HCT116 (cell line): ENCODE results near the gene TBC1D30. TPM values are rescaled to one million over a fixed set of nuclear protein-coding genes. Genes with fewer than 3 reads are reported as not detected.

Experiments
- ATAC-seq: fragments of 200-7000 bp; cut with Tn5 transposase; 2 replicates; pipeline ENCODE4 v1.9.1; 2020; ENCODE audit warnings: mild to moderate bottlenecking, moderate library complexity
- BruUV-seq: library from RNA; stranded (reverse); fragments of 400-500 nt; replicated peaks from 2 replicates; lab custom pipeline; 2021; lab: Mats Ljungman, UMichigan
- CTCF ChIA-PET: fragments of 300-600 bp; sonication (Branson Sonifier 250); formaldehyde crosslinking; loops from one replicate; lab custom pipeline; 2021; ENCODE audit warnings: antibody characterized with exemption; lab: Charles Lee
- POLR2A ChIA-PET: fragments of 300-600, 350-600 bp; sonication (Branson Sonifier 250); formaldehyde crosslinking; loops from one replicate; lab custom pipeline; 2021; ENCODE audit warnings: antibody characterized with exemption; lab: Charles Lee
- RAD21 ChIA-PET, 2 experiments: fragments of 300-600 bp; sonication (Branson Sonifier 250); formaldehyde crosslinking; loops; one replicate each; lab custom pipeline; 2023; ENCODE audit warnings: low total read pairs in 2 of 2; ENCODE audit not compliant: uncharacterized antibody in 2 of 2, unreplicated experiment in 2 of 2, low non-redundant PET in 1 of 2; lab: Charles Lee
- DNase-seq: peaks from one replicate; pipeline ENCODE4 v3.0.0-alpha.2; 2010; ENCODE audit warnings: low read depth, low spot score
- H2AFZ ChIP-seq: fragments of 200-600 bp; shearing (Covaris generic), sonication (generic); 2 replicates; pipeline ENCODE4 v1.6.1; 2017; ENCODE audit warnings: low read depth, mixed run types, mixed read lengths, antibody characterized with exemption, low read length; ENCODE audit not compliant: poor library complexity, severe bottlenecking
- H3K27ac ChIP-seq: 2 replicates; pipeline ENCODE4 v1.5.1; 2012; ENCODE audit warnings: low read depth, low read length
- H3K27me3 ChIP-seq: fragments of 200-600 bp; sonication (generic); 2 replicates; pipeline ENCODE4 v1.6.1; 2016; ENCODE audit warnings: mixed run types, low read length, mixed read lengths; ENCODE audit not compliant: insufficient read depth
- H3K36me3 ChIP-seq, 2 experiments: fragments of 200-500 bp in 1 of 2; fragments of 200-600 bp in 1 of 2; sonication (Bioruptor generic) in 1 of 2; sonication (generic) in 1 of 2; 2 replicates each; pipeline versions ENCODE4 v1.5.1 to v1.6.1; 2014 to 2016; ENCODE audit warnings: low read length in 2 of 2, inconsistent platforms in 1 of 2, mixed read lengths in 1 of 2, mixed run types in 1 of 2; ENCODE audit not compliant: insufficient read depth in 2 of 2, control insufficient read depth in 1 of 2
- H3K4me1 ChIP-seq, 2 experiments: fragments of 200-600 bp in 1 of 2; sonication (generic) in 1 of 2; 2 replicates each; pipeline versions ENCODE4 v1.5.1 to v1.6.1; 2012 to 2017; ENCODE audit warnings: low read length in 2 of 2, inconsistent platforms in 1 of 2, mild to moderate bottlenecking in 1 of 2, mixed read lengths in 1 of 2, mixed run types in 1 of 2, moderate library complexity in 1 of 2; ENCODE audit not compliant: insufficient read depth in 2 of 2, control insufficient read depth in 1 of 2
- H3K4me2 ChIP-seq: fragments of 200-600 bp; sonication (generic); 2 replicates; pipeline ENCODE4 v1.6.1; 2017; ENCODE audit warnings: mixed run types, low read length, mixed read lengths
- H3K4me3 ChIP-seq, 2 experiments: fragments of 200-600 bp in 1 of 2; sonication (generic) in 1 of 2; replicated peaks in 1 of 2; 2 replicates each; pipeline ENCODE4 v1.5.1; 2011 to 2016; ENCODE audit warnings: low read length in 2 of 2, control low read depth in 1 of 2, low read depth in 1 of 2, mild to moderate bottlenecking in 1 of 2, mixed read lengths in 1 of 2, mixed run types in 1 of 2
- H3K79me2 ChIP-seq: fragments of 200-600 bp; sonication (generic); 2 replicates; pipeline ENCODE4 v1.6.1; 2017; ENCODE audit warnings: mild to moderate bottlenecking, mixed run types, low read length, moderate library complexity, mixed read lengths; ENCODE audit not compliant: insufficient read depth
- H3K9ac ChIP-seq: fragments of 200-600 bp; sonication (generic); 2 replicates; pipeline ENCODE4 v1.6.1; 2016; ENCODE audit warnings: low read length, mixed read lengths
- H3K9me2 ChIP-seq: fragments of 200-600 bp; sonication (generic), shearing (Covaris generic); 2 replicates; pipeline ENCODE4 v1.6.1; 2017; ENCODE audit warnings: mixed run types, mild to moderate bottlenecking, moderate library complexity; ENCODE audit not compliant: insufficient read depth
- H3K9me3 ChIP-seq, 2 experiments: fragments of 200-500 bp in 1 of 2; fragments of 200-600 bp in 1 of 2; sonication (Bioruptor generic) in 1 of 2; sonication (generic) in 1 of 2; 2 replicates each; pipeline ENCODE4 v1.6.1; 2014 to 2017; ENCODE audit warnings: low read length in 2 of 2, mixed read lengths in 2 of 2, inconsistent platforms in 1 of 2, low read depth in 1 of 2, mild to moderate bottlenecking in 1 of 2, mixed run types in 1 of 2, moderate library complexity in 1 of 2; ENCODE audit not compliant: control insufficient read depth in 1 of 2, insufficient read depth in 1 of 2
- H4K20me1 ChIP-seq: fragments of 200-600 bp; sonication (generic), shearing (Covaris generic); 2 replicates; pipeline ENCODE4 v1.6.1; 2017; ENCODE audit warnings: mixed run types, mild to moderate bottlenecking, moderate library complexity; ENCODE audit not compliant: insufficient read depth
- EGR1 ChIP-seq: IDR thresholded peaks from 2 replicates; pipeline ENCODE4 v1.6.1; 2012; ENCODE audit warnings: low read depth
- EZH2phosphoT487 ChIP-seq: fragments of 200-600 bp; IDR thresholded peaks from 2 replicates; pipeline ENCODE4 v1.6.1; 2018; ENCODE audit warnings: antibody characterized with exemption, borderline replicate concordance
- JUND ChIP-seq: IDR thresholded peaks from 2 replicates; pipeline ENCODE4 v1.6.1; 2012
- POLR2A ChIP-seq: IDR thresholded peaks from 2 replicates; pipeline ENCODE4 v1.7.0; 2011; ENCODE audit warnings: borderline replicate concordance; ENCODE audit not compliant: insufficient read depth, insufficient read length; ENCODE audit errors: extremely low read depth
- RAD21 ChIP-seq: IDR thresholded peaks from 2 replicates; pipeline ENCODE4 v1.6.1; 2012; ENCODE audit warnings: low read depth, mild to moderate bottlenecking
- SIN3A ChIP-seq: IDR thresholded peaks from 2 replicates; pipeline ENCODE4 v1.6.1; 2012; ENCODE audit warnings: low read depth
- TCF7L2 ChIP-seq: IDR thresholded peaks from 2 replicates; pipeline ENCODE4 v1.7.0; 2011; ENCODE audit warnings: borderline replicate concordance, inconsistent platforms; ENCODE audit not compliant: insufficient read depth, insufficient read length; ENCODE audit errors: extremely low read depth
- YY1 ChIP-seq: IDR thresholded peaks from 2 replicates; pipeline ENCODE4 v1.6.1; 2011; ENCODE audit warnings: low read length, low read depth, moderate library complexity, mild to moderate bottlenecking; ENCODE audit not compliant: insufficient replicate concordance; ENCODE audit errors: extremely low read depth
- ZFX ChIP-seq: fragments of 450-650 bp; IDR thresholded peaks from 2 replicates; pipeline ENCODE4 v1.6.1; 2017
- intact Hi-C: fragments of 100-400 bp; cut with micrococcal nuclease; formaldehyde crosslinking; loops from 2 replicates; pipeline ENCODE4 v1.10.0; 2022
- total RNA-seq: library from RNA; stranded (reverse); gene quantifications from one replicate; pipeline ENCODE4 v1.2.1, GENCODE V29; 2021; ENCODE audit not compliant: unreplicated experiment
- TF ChIP-seq, protein P1 (sequence below), 3 experiments: fragments of 200-600 bp in 1 of 3; sonication (generic) in 1 of 3; IDR thresholded peaks in 2 of 3; conservative IDR thresholded peaks in 1 of 3; 2 replicates each; pipeline ENCODE4 v1.5.1; 2012 to 2017; ENCODE audit warnings: low read depth in 2 of 3, low read length in 2 of 3, antibody characterized with exemption in 1 of 3, borderline replicate concordance in 1 of 3, control low read depth in 1 of 3, mild to moderate bottlenecking in 1 of 3, mixed read lengths in 1 of 3, mixed run types in 1 of 3, moderate library complexity in 1 of 3; ENCODE audit not compliant: insufficient read depth in 1 of 3
- TF ChIP-seq, protein P2 (sequence below): IDR thresholded peaks from 2 replicates; pipeline ENCODE4 v1.6.1; 2012; ENCODE audit warnings: low read depth
- TF ChIP-seq, protein P3 (sequence below): IDR thresholded peaks from 2 replicates; pipeline ENCODE4 v1.6.1; 2012
- TF ChIP-seq, protein P4 (sequence below): IDR thresholded peaks from 2 replicates; pipeline ENCODE4 v1.6.1; 2012

The TBC1D30 gene
- total RNA-seq, 1 experiment from 2014 or later = 24.1 TPM

DNA sequence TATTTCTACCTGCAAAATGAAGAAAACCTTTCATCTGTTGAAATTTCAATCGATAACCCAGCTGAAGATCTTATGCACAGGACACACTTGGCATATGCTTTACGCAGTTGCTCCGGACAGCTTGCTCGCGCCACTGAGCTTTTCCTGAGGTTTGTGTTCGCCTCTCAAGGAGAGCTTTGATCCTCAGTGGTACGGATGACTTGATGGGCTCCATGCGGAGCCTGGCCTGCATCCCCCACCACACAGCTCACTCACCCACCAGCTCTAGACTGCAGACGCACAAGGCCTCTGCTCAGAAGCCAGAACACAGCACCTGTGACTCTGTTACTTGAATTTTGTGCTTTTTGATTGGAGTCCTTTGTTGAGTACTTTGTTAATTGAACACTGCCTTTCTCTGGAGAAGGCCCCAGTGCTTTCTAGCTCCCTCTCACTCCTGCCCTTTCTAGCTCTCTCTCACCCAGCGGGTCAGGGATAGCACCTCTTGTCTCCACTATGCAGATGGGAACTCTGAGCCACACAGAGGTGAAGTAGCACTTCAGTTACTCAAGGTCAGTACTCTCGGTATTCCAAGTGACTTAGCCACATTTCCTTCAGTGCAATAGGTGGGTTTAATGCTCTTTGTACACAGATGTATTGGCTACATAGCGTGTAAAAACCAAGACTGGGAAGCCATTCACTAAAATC lies 52.1 kb downstream of the TBC1D30 start:
- H3K9me2 ChIP-seq = no peaks in the 10 kb centered on the region
- H4K20me1 ChIP-seq = no peaks in the 10 kb centered on the region
- no peak overlapping the region for H3K27ac ChIP-seq
- H3K36me3 ChIP-seq = no peaks in the 10 kb centered on the region; a peak in 1 of 4 replicates
- no peak overlapping the region for H3K9ac ChIP-seq
- no peak overlapping the region for H3K4me2 ChIP-seq
- no peaks in the 10 kb centered on the region for H3K27me3 ChIP-seq
- no TSS peak for BruUV-seq
- no peak overlapping the region for H3K4me3 ChIP-seq
- ChIA-PET RAD21 (no interaction called here), CTCF (no interaction called here)
- TF ChIP-seq POLR2A = no peak
- TF ChIP-seq, protein P1, sequence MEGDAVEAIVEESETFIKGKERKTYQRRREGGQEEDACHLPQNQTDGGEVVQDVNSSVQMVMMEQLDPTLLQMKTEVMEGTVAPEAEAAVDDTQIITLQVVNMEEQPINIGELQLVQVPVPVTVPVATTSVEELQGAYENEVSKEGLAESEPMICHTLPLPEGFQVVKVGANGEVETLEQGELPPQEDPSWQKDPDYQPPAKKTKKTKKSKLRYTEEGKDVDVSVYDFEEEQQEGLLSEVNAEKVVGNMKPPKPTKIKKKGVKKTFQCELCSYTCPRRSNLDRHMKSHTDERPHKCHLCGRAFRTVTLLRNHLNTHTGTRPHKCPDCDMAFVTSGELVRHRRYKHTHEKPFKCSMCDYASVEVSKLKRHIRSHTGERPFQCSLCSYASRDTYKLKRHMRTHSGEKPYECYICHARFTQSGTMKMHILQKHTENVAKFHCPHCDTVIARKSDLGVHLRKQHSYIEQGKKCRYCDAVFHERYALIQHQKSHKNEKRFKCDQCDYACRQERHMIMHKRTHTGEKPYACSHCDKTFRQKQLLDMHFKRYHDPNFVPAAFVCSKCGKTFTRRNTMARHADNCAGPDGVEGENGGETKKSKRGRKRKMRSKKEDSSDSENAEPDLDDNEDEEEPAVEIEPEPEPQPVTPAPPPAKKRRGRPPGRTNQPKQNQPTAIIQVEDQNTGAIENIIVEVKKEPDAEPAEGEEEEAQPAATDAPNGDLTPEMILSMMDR (IDR thresholded peaks at IDR 0.05 in 2 of 3, conservative IDR thresholded peaks at IDR 0.05 in 1 of 3; ENCODE audit: borderline replicate concordance in 1 of 3, insufficient read depth in 1 of 3, low read depth in 2 of 3, low read length in 2 of 3) = no peak
- TF ChIP-seq, all 23 proteins: peak for 0
- no peak for ATAC-seq
- no peaks in the 10 kb centered on the region for H3K79me2 ChIP-seq
- H3K9me3 ChIP-seq = no peaks in the 10 kb centered on the region
- no peak overlapping the region for H2AFZ ChIP-seq
- DNase-seq = no peak
- POLR2A ChIA-PET = no interaction called here
- intact Hi-C loops = no loop called here
- no peaks in the 10 kb centered on the region for H3K4me1 ChIP-seq

DNA sequence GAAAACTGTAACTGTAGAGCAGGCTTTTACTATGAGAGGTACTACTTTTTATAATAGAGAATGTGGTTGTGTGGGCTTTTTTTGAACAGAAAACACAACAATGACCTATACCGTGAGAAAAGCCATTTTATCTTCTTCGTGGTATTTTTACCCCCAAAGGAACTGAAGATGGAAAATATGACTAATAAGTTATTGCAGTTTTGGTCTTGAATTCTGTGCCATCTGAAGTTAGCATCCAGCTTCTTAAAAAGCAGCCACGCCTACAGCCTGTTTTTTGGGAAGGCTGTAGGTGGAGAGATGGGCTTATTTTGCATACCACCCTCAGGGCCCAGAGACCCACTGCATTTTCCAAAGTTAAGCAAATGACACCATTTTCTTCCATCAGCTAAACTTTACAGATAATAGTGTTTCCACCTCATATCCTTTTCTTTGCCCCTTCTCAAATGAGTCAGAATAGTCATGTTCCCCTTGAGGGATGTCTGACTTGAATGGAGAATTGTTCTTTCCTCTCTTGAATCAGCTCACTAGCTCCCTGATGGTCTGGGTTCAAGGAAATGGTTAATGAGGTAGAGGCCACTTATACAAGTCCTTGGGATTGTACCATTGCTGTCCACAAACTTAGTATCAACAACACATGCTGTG lies 53.0 kb downstream of the TBC1D30 start:
- Histone ChIP-seq H3K27ac (no peak overlapping the region), H3K36me3 (no peaks in the 10 kb centered on the region), H3K4me3 (no peak overlapping the region), H4K20me1 (no peaks in the 10 kb centered on the region), H3K4me2 (no peak overlapping the region), H3K9ac (no peak overlapping the region), H3K27me3 (no peaks in the 10 kb centered on the region), H3K4me1 (no peaks in the 10 kb centered on the region), H2AFZ (no peak overlapping the region), H3K9me3 (no peaks in the 10 kb centered on the region), H3K9me2 (no peaks in the 10 kb centered on the region), H3K79me2 (no peaks in the 10 kb centered on the region)
- BruUV-seq = no TSS peak
- CTCF ChIA-PET = no interaction called here
- intact Hi-C loops = no loop called here
- RAD21 ChIA-PET = no interaction called here
- DNase-seq (no peak), ATAC-seq (no peak)
- POLR2A ChIA-PET = no interaction called here
- TF ChIP-seq EGR1 = no peak
- TF ChIP-seq, protein P2, sequence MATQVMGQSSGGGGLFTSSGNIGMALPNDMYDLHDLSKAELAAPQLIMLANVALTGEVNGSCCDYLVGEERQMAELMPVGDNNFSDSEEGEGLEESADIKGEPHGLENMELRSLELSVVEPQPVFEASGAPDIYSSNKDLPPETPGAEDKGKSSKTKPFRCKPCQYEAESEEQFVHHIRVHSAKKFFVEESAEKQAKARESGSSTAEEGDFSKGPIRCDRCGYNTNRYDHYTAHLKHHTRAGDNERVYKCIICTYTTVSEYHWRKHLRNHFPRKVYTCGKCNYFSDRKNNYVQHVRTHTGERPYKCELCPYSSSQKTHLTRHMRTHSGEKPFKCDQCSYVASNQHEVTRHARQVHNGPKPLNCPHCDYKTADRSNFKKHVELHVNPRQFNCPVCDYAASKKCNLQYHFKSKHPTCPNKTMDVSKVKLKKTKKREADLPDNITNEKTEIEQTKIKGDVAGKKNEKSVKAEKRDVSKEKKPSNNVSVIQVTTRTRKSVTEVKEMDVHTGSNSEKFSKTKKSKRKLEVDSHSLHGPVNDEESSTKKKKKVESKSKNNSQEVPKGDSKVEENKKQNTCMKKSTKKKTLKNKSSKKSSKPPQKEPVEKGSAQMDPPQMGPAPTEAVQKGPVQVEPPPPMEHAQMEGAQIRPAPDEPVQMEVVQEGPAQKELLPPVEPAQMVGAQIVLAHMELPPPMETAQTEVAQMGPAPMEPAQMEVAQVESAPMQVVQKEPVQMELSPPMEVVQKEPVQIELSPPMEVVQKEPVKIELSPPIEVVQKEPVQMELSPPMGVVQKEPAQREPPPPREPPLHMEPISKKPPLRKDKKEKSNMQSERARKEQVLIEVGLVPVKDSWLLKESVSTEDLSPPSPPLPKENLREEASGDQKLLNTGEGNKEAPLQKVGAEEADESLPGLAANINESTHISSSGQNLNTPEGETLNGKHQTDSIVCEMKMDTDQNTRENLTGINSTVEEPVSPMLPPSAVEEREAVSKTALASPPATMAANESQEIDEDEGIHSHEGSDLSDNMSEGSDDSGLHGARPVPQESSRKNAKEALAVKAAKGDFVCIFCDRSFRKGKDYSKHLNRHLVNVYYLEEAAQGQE = no peak
- TF ChIP-seq RAD21 = no peak
- no peak for TF ChIP-seq ZFX
- TF ChIP-seq YY1 = no peak
- no peak for TF ChIP-seq EZH2phosphoT487
- TF ChIP-seq JUND = no peak
- TF ChIP-seq, protein P3, sequence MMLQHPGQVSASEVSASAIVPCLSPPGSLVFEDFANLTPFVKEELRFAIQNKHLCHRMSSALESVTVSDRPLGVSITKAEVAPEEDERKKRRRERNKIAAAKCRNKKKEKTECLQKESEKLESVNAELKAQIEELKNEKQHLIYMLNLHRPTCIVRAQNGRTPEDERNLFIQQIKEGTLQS = no peak
- TF ChIP-seq SIN3A = no peak
- TF ChIP-seq, protein P4, sequence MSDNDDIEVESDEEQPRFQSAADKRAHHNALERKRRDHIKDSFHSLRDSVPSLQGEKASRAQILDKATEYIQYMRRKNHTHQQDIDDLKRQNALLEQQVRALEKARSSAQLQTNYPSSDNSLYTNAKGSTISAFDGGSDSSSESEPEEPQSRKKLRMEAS = no peak
- TF ChIP-seq POLR2A = no peak
- no peak for TF ChIP-seq TCF7L2
